ENCODE data around the gene ZNF407.

The ZNF407 gene

GRCh38 chr18:74914648-74915047 is 317.0 kb downstream of the ZNF407 start:
- DNase-seq (ENCODE audit: low spot score in 2 of 2): no peak
- no peaks in the 10 kb centered on the region for H3K27me3 ChIP-seq (ENCODE audit: low read depth)
- in situ Hi-C loops (cut with MboI; ENCODE audit: low sequenced_read_pairs): no loop called here

GRCh38 chr18:74916773-74917393 is 319.2 kb downstream of the ZNF407 start:
- Histone ChIP-seq H3K4me1 (peaks cover 6% of the 10 kb centered on the region), H3K4me3 (no peak overlapping the region), H3K36me3 (replicated peaks) (no peaks in the 10 kb centered on the region), H3K27me3 (ENCODE audit: low read depth) (no peaks in the 10 kb centered on the region), H3K9me3 (no peaks in the 10 kb centered on the region)
- in situ Hi-C loops (cut with MboI; ENCODE audit: low sequenced_read_pairs): no loop called here
- no peak for DNase-seq (ENCODE audit: low spot score in 2 of 2)

More at GRCh38 chr18:74914648-74915047, 317.0 kb downstream of the ZNF407 start:
- H3K4me1 ChIP-seq: no peaks in the 10 kb centered on the region
- no peaks in the 10 kb centered on the region for H3K36me3 ChIP-seq (replicated peaks)
- H3K4me3 ChIP-seq: no peak overlapping the region
- H3K9me3 ChIP-seq: no peaks in the 10 kb centered on the region

- H3K4me3 ChIP-seq: no peak overlapping the region
- no peak for DNase-seq (ENCODE audit: low spot score in 2 of 2)
- peaks cover 6% of the 10 kb centered on the region for H3K4me1 ChIP-seq
- H3K9me3 ChIP-seq: no peaks in the 10 kb centered on the region
- in situ Hi-C loops (cut with MboI; ENCODE audit: low sequenced_read_pairs): no loop called here
- no peaks in the 10 kb centered on the region for H3K36me3 ChIP-seq (replicated peaks)
- no peaks in the 10 kb centered on the region for H3K27me3 ChIP-seq (ENCODE audit: low read depth)
Measured at GRCh38 chr18:74918276-74918790, 320.7 kb downstream of the ZNF407 start.

- H3K27me3 ChIP-seq (ENCODE audit: low read depth): no peaks in the 10 kb centered on the region
- in situ Hi-C loops (cut with MboI; ENCODE audit: low sequenced_read_pairs): no loop called here
- H3K36me3 ChIP-seq (replicated peaks): no peaks in the 10 kb centered on the region
- no peak overlapping the region for H3K4me3 ChIP-seq
- no peaks in the 10 kb centered on the region for H3K9me3 ChIP-seq
- DNase-seq (ENCODE audit: low spot score in 2 of 2): peak in 1 of 2 experiments; percentile 8
- H3K4me1 ChIP-seq: peaks cover 6% of the 10 kb centered on the region
Measured at GRCh38 chr18:74921057-74921820, 323.6 kb downstream of the ZNF407 start.

- Histone ChIP-seq H3K27me3 (ENCODE audit: low read depth) (no peaks in the 10 kb centered on the region), H3K4me3 (no peak overlapping the region), H3K36me3 (replicated peaks) (no peaks in the 10 kb centered on the region), H3K9me3 (no peaks in the 10 kb centered on the region), H3K4me1 (peaks cover 6% of the 10 kb centered on the region)
- DNase-seq (ENCODE audit: low spot score in 2 of 2): no peak
- in situ Hi-C loops (cut with MboI; ENCODE audit: low sequenced_read_pairs): no loop called here
Measured at GRCh38 chr18:74926051-74926450, 328.4 kb downstream of the ZNF407 start.

- H3K4me3 ChIP-seq: no peak overlapping the region
- in situ Hi-C loops (cut with MboI; ENCODE audit: low sequenced_read_pairs): no loop called here
- no peak for DNase-seq (ENCODE audit: low spot score in 2 of 2)
- no peaks in the 10 kb centered on the region for H3K9me3 ChIP-seq
- H3K36me3 ChIP-seq (replicated peaks): no peaks in the 10 kb centered on the region
- no peaks in the 10 kb centered on the region for H3K4me1 ChIP-seq
- H3K27me3 ChIP-seq (ENCODE audit: low read depth): no peaks in the 10 kb centered on the region
Measured at GRCh38 chr18:74928194-74928968, 330.7 kb downstream of the ZNF407 start.

GRCh38 chr18:74929110-74929509 is 331.4 kb downstream of the ZNF407 start:
- in situ Hi-C loops (cut with MboI; ENCODE audit: low sequenced_read_pairs): no loop called here
- no peaks in the 10 kb centered on the region for H3K36me3 ChIP-seq (replicated peaks)
- no peaks in the 10 kb centered on the region for H3K9me3 ChIP-seq
- H3K27me3 ChIP-seq (ENCODE audit: low read depth): no peaks in the 10 kb centered on the region
- no peak overlapping the region for H3K4me3 ChIP-seq
- H3K4me1 ChIP-seq: no peaks in the 10 kb centered on the region
- no peak for DNase-seq (ENCODE audit: low spot score in 2 of 2)

GRCh38 chr18:74930616-74931015 is 332.9 kb downstream of the ZNF407 start:
- no peaks in the 10 kb centered on the region for H3K36me3 ChIP-seq (replicated peaks)
- no peaks in the 10 kb centered on the region for H3K27me3 ChIP-seq (ENCODE audit: low read depth)
- no peak for DNase-seq (ENCODE audit: low spot score in 2 of 2)
- in situ Hi-C loops (cut with MboI; ENCODE audit: low sequenced_read_pairs): no loop called here
- no peaks in the 10 kb centered on the region for H3K4me1 ChIP-seq
- H3K9me3 ChIP-seq: no peaks in the 10 kb centered on the region
- H3K4me3 ChIP-seq: no peak overlapping the region

- in situ Hi-C loops (cut with MboI; ENCODE audit: low sequenced_read_pairs): no loop called here
Measured at GRCh38 chr18:74933930-74934329, 336.3 kb downstream of the ZNF407 start.

GRCh38 chr18:74935434-74935833 is 337.8 kb downstream of the ZNF407 start:
- no peak for DNase-seq (ENCODE audit: low spot score in 2 of 2)
- H3K36me3 ChIP-seq (replicated peaks): no peaks in the 10 kb centered on the region
- in situ Hi-C loops (cut with MboI; ENCODE audit: low sequenced_read_pairs): no loop called here
- H3K4me1 ChIP-seq: no peaks in the 10 kb centered on the region
- no peaks in the 10 kb centered on the region for H3K9me3 ChIP-seq
- no peaks in the 10 kb centered on the region for H3K27me3 ChIP-seq (ENCODE audit: low read depth)
- no peak overlapping the region for H3K4me3 ChIP-seq

More at GRCh38 chr18:74933930-74934329, 336.3 kb downstream of the ZNF407 start:
- Histone ChIP-seq H3K4me3 (no peak overlapping the region), H3K4me1 (no peaks in the 10 kb centered on the region), H3K36me3 (replicated peaks) (no peaks in the 10 kb centered on the region), H3K9me3 (no peaks in the 10 kb centered on the region), H3K27me3 (ENCODE audit: low read depth) (no peaks in the 10 kb centered on the region)
- no peak for DNase-seq (ENCODE audit: low spot score in 2 of 2)

GRCh38 chr18:74936343-74936742 is 338.7 kb downstream of the ZNF407 start:
- Histone ChIP-seq H3K36me3 (replicated peaks) (no peaks in the 10 kb centered on the region), H3K4me1 (no peaks in the 10 kb centered on the region)

GRCh38 chr18:74937291-74937690 is 339.6 kb downstream of the ZNF407 start:
- H3K36me3 ChIP-seq (replicated peaks): no peaks in the 10 kb centered on the region
- H3K9me3 ChIP-seq: no peaks in the 10 kb centered on the region
- in situ Hi-C loops (cut with MboI; ENCODE audit: low sequenced_read_pairs): no loop called here
- no peak overlapping the region for H3K4me3 ChIP-seq
- H3K27me3 ChIP-seq (ENCODE audit: low read depth): no peaks in the 10 kb centered on the region
- no peaks in the 10 kb centered on the region for H3K4me1 ChIP-seq
- no peak for DNase-seq (ENCODE audit: low spot score in 2 of 2)

More at GRCh38 chr18:74936343-74936742, 338.7 kb downstream of the ZNF407 start:
- Histone ChIP-seq H3K4me3 (no peak overlapping the region), H3K27me3 (ENCODE audit: low read depth) (no peaks in the 10 kb centered on the region), H3K9me3 (no peaks in the 10 kb centered on the region)
- in situ Hi-C loops (cut with MboI; ENCODE audit: low sequenced_read_pairs): no loop called here
- no peak for DNase-seq (ENCODE audit: low spot score in 2 of 2)

GRCh38 chr18:74940856-74941255 is 343.2 kb downstream of the ZNF407 start:
- in situ Hi-C loops (cut with MboI; ENCODE audit: low sequenced_read_pairs): no loop called here
- no peaks in the 10 kb centered on the region for H3K4me1 ChIP-seq
- H3K9me3 ChIP-seq: no peaks in the 10 kb centered on the region
- no peak overlapping the region for H3K4me3 ChIP-seq
- no peak for DNase-seq (ENCODE audit: low spot score in 2 of 2)
- no peaks in the 10 kb centered on the region for H3K36me3 ChIP-seq (replicated peaks)
- no peaks in the 10 kb centered on the region for H3K27me3 ChIP-seq (ENCODE audit: low read depth)
